ENCODE measurements around the gene NGEF.

The NGEF gene

GRCh38 chr2:232981767-232982360 is 31.2 kb downstream of the NGEF start:
- no peak for DNase-seq (ENCODE audit: low read depth)
- no peak for TF ChIP-seq CTCF (conservative IDR thresholded peaks at IDR 0.05; ENCODE audit: low read depth, low read length)
- H3K4me3 ChIP-seq (ENCODE audit: low read length) = no peak overlapping the region

GRCh38 chr2:232981356-232981755 is 31.7 kb downstream of the NGEF start:
- no peak for TF ChIP-seq CTCF (conservative IDR thresholded peaks at IDR 0.05; ENCODE audit: low read depth, low read length)
- no peak for DNase-seq (ENCODE audit: low read depth)
- H3K4me3 ChIP-seq (ENCODE audit: low read length) = no peak overlapping the region

- H3K4me3 ChIP-seq (ENCODE audit: low read length) = no peak overlapping the region
- TF ChIP-seq CTCF (conservative IDR thresholded peaks at IDR 0.05; ENCODE audit: low read depth, low read length) = no peak
- DNase-seq (ENCODE audit: low read depth) = no peak
These were observed 32.4 kb downstream of the NGEF start for GRCh38 chr2:232980683-232981082.

GRCh38 chr2:232979871-232980461 is 33.1 kb downstream of the NGEF start:
- peak; percentile 11 for TF ChIP-seq CTCF (conservative IDR thresholded peaks at IDR 0.05; ENCODE audit: low read depth, low read length)
- DNase-seq (ENCODE audit: low read depth) = no peak

GRCh38 chr2:232977438-232977971 is 35.6 kb downstream of the NGEF start:
- no peak for TF ChIP-seq CTCF (conservative IDR thresholded peaks at IDR 0.05; ENCODE audit: low read depth, low read length)
- DNase-seq (ENCODE audit: low read depth) = no peak

More at GRCh38 chr2:232979871-232980461, 33.1 kb downstream of the NGEF start:
- H3K4me3 ChIP-seq (ENCODE audit: low read length) = no peak overlapping the region

GRCh38 chr2:232976666-232977437 is 36.2 kb downstream of the NGEF start:
- DNase-seq (ENCODE audit: low read depth) = no peak
- no peak for TF ChIP-seq CTCF (conservative IDR thresholded peaks at IDR 0.05; ENCODE audit: low read depth, low read length)

More at GRCh38 chr2:232977438-232977971, 35.6 kb downstream of the NGEF start:
- H3K4me3 ChIP-seq (ENCODE audit: low read length) = no peak overlapping the region

More at GRCh38 chr2:232976666-232977437, 36.2 kb downstream of the NGEF start:
- no peak overlapping the region for H3K4me3 ChIP-seq (ENCODE audit: low read length)
